Measurements from ENCODE around the gene SYMPK. TPM values are rescaled to one million over a fixed set of nuclear protein-coding genes. Genes with fewer than 3 reads are reported as not detected.
A peak's percentile ranks its signal among the peaks of the same experiment; 100 is the strongest.

Gene SYMPK
- total RNA-seq, 2 experiments from 2014 or later, result 84.4 to 118 TPM

DNA sequence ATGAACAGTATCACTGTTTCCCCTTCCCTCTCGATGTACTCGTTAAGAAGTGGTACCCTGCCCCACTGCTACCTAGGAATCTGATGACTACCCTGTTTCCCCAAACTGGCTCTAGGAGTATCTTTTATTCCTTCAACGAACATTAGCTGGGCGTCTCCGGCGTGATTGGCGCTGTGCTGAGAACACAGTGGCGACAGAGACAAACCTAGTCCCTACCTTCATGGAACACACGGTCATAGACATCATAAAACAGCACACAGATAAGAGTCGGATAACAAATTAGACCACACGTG, 730 bp downstream of the SYMPK start:
- no peak for DNase-seq (ENCODE audit: low spot score)
- ChIA-PET CTCF (ENCODE audit: unreplicated experiment) (no interaction called here), POLR2A (no interaction called here)
- H3K4me2 ChIP-seq (ENCODE audit: low read length), result peak overlapping the region; percentile 78
- H3K4me3 ChIP-seq (ENCODE audit: low read depth, low read length, poor library complexity, severe bottlenecking), result peak overlapping the region; percentile 82
- peaks cover 20% of the 10 kb centered on the region for H3K4me1 ChIP-seq (ENCODE audit: insufficient read depth, low read length, poor library complexity, severe bottlenecking)
- H3K36me3 ChIP-seq (ENCODE audit: insufficient read depth, low read length), result peaks cover 31% of the 10 kb centered on the region
- peak overlapping the region; percentile 83 for H3K27ac ChIP-seq (ENCODE audit: low read depth, low read length, poor library complexity, severe bottlenecking)
- no peaks in the 10 kb centered on the region for H3K9me3 ChIP-seq (ENCODE audit: low read length)
- H3K9me2 ChIP-seq (ENCODE audit: insufficient read depth, low read length), result no peaks in the 10 kb centered on the region
- BruUV-seq (replicated peaks), result no TSS peak
- H4K20me1 ChIP-seq (ENCODE audit: insufficient read depth, low read length), result no peaks in the 10 kb centered on the region
- intact Hi-C loops (cut with micrococcal nuclease; ENCODE audit: unreplicated experiment), result no loop called here
- peak overlapping the region; percentile 47; the same call in 1 of the 2 replicates for H2AFZ ChIP-seq (ENCODE audit: low read length)
- peaks cover 38% of the 10 kb centered on the region for H3K79me2 ChIP-seq (ENCODE audit: insufficient read depth, low read depth, low read length)
- TF ChIP-seq, protein P1, sequence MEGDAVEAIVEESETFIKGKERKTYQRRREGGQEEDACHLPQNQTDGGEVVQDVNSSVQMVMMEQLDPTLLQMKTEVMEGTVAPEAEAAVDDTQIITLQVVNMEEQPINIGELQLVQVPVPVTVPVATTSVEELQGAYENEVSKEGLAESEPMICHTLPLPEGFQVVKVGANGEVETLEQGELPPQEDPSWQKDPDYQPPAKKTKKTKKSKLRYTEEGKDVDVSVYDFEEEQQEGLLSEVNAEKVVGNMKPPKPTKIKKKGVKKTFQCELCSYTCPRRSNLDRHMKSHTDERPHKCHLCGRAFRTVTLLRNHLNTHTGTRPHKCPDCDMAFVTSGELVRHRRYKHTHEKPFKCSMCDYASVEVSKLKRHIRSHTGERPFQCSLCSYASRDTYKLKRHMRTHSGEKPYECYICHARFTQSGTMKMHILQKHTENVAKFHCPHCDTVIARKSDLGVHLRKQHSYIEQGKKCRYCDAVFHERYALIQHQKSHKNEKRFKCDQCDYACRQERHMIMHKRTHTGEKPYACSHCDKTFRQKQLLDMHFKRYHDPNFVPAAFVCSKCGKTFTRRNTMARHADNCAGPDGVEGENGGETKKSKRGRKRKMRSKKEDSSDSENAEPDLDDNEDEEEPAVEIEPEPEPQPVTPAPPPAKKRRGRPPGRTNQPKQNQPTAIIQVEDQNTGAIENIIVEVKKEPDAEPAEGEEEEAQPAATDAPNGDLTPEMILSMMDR (conservative IDR thresholded peaks at IDR 0.05; ENCODE audit: low read length), result 0 out of 2 replicates have a peak, but pooled peaks have one; percentile 23
- TF ChIP-seq EZH2phosphoT487 (IDR thresholded peaks at IDR 0.05; ENCODE audit: borderline replicate concordance, low read depth, low read length), result no peak

DNA sequence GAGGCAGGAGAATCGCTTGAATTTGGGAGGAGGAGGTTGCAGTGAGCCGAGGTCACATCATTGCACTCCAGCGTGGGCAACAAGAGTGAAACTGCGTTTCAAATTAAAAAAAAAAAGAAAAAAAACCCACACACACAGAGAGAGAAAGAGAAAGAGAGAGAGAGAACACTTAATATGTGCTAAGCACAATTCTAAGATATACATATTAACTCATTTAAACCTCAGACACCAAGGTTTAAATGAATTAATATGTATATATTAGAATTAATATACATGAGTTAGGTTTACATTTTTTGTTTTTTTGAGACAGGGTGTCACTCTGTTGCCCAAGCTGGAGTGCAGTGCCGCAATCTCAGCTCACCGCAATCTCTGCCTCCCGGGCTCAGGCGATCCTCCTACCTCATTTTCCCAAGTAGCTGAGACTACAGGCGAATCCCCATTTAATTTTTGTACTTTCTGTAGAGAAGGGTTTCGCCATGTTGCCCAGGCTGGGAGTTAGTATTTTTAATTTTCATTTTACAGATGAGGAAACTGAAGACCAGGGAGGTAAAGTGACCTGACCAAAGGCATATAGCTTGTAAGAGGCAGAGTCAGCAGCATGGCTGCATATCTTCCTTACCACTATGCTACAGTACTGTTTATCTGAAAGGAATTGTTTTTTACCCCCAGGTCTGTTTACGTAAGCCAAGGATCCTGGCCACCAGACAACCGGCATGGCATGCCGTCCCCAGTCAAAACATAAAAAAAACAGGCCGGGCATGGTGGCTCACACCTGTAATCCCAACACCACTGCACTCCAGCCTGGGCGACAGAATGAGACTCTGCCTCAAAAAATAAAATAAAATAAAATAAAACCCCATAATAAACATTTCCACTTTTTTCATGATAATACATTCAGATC, 2.3 kb downstream of the SYMPK start:
- Histone ChIP-seq H3K9me3 (ENCODE audit: low read length) (no peaks in the 10 kb centered on the region), H3K4me1 (ENCODE audit: insufficient read depth, low read length, poor library complexity, severe bottlenecking) (peaks cover 20% of the 10 kb centered on the region), H3K79me2 (ENCODE audit: insufficient read depth, low read depth, low read length) (peaks cover 39% of the 10 kb centered on the region), H3K9me2 (ENCODE audit: insufficient read depth, low read length) (no peaks in the 10 kb centered on the region), H3K36me3 (ENCODE audit: insufficient read depth, low read length) (peaks cover 37% of the 10 kb centered on the region), H3K27ac (ENCODE audit: low read depth, low read length, poor library complexity, severe bottlenecking) (peak overlapping the region; percentile 83), H2AFZ (ENCODE audit: low read length) (no peak overlapping the region), H3K4me2 (ENCODE audit: low read length) (peak overlapping the region; percentile 78), H3K4me3 (ENCODE audit: low read depth, low read length, poor library complexity, severe bottlenecking) (peak overlapping the region; percentile 82), H4K20me1 (ENCODE audit: insufficient read depth, low read length) (no peaks in the 10 kb centered on the region)
- intact Hi-C loops (cut with micrococcal nuclease; ENCODE audit: unreplicated experiment), result no loop called here
- no TSS peak for BruUV-seq (replicated peaks)
- DNase-seq (ENCODE audit: low spot score), result no peak
- POLR2A ChIA-PET, result interaction anchor here (0.6 to 0.7 kb wide), 3 partner anchors 14 to 1053 kb away, joined by 4 read pairs; no protein-coding TSS in a partner anchor
- CTCF ChIA-PET (ENCODE audit: unreplicated experiment), result interaction anchor here (1.8 kb wide), 1 partner anchor 44 kb away, joined by 3 read pairs; no protein-coding TSS in a partner anchor
- no peak for TF ChIP-seq EZH2phosphoT487 (IDR thresholded peaks at IDR 0.05; ENCODE audit: borderline replicate concordance, low read depth, low read length)
- TF ChIP-seq, protein P1 (conservative IDR thresholded peaks at IDR 0.05; ENCODE audit: low read length), result no peak

All from OCI-LY7 (cell line).